B cell (primary cell): ENCODE data around the gene ANKRD17.

Source experiments
- CTCF ChIP-seq: fragments of 200-600 bp; IDR thresholded peaks from one replicate; pipeline ENCODE4 v1.8.0; 2022; ENCODE audit warnings: antibody characterized with exemption, mild to moderate bottlenecking
- EZH2 ChIP-seq: IDR thresholded peaks from 2 replicates; pipeline ENCODE4 v1.6.1; 2012; ENCODE audit warnings: borderline replicate concordance, low read depth, mild to moderate bottlenecking, moderate library complexity, low read length; ENCODE audit not compliant: insufficient read depth, poor library complexity, severe bottlenecking

- no peak for TF ChIP-seq EZH2
- TF ChIP-seq CTCF, result no peak
Measured at GRCh38 chr4:73221734-73222133, 36.9 kb downstream of the ANKRD17 start.
